ENCODE results near the gene METTL21C.
A peak's percentile ranks its signal among the peaks of the same experiment; 100 is the strongest.

Gene METTL21C

DNA sequence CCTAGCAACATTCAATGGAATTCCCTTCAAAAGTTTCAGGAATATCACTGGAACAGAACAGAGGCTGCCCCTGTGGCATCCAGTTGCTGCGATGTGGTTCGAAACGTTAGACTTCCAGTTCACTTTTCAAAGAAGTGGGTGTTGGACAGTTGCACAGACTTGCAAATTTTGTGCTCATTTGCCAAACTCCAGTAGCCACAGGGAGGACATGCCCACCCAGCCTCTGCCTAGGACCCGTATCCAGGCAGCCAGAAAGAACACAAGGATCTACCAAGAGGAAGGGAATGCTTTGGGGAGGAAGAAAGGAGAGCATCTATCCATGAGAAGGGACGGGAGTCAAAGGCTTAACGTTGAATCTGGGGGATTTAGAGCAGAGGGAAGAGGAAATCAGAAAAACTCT is at the start of gene METTL21C:
Gene METTL21C (minus strand): TSS at position 108 of the 400 bp plus-strand sequence. CDS start 546 bp downstream, outside the sequence.
- no peak for DNase-seq (ENCODE audit: low spot score)

DNA sequence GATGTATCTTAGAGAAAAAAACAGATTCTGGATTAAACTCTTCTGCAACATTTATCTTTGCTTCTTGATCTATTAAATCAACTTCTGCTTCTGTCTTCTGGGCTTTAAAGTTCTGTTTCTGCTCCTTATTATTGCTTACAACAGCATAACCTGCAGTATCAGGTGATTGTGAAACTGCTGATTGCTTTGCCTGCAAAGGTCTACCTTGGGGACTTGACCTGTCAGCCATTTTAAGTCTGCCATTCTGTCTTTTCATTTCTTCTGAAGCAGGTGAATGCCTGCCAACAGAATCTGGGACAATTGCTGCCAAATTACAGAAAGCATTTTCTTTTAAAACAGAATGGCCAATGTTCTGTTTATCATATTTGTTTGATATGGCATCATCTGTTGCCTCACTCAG is 47.7 kb upstream of the METTL21C start:
- DNase-seq (ENCODE audit: low spot score) = no peak

DNA sequence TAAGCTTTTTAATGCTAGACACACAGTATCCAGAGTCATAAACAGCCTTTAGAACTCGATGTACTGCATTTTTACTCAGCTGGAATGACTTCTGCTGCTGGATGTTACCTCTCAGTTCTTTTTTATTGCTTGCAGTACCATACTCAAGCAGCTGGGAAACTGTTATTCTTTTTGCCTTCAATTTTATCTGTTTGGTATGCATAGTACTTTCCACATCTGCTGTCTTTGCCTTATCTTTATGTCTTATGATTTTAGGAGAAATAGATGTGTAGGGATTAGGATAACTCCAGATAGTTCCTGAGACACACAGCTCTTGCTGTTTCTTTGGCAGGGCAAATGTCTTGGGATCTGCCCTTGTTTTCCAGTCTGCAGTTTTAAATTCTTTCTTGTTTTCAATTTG is 47.3 kb upstream of the METTL21C start:
- DNase-seq (ENCODE audit: low spot score) = no peak

DNA sequence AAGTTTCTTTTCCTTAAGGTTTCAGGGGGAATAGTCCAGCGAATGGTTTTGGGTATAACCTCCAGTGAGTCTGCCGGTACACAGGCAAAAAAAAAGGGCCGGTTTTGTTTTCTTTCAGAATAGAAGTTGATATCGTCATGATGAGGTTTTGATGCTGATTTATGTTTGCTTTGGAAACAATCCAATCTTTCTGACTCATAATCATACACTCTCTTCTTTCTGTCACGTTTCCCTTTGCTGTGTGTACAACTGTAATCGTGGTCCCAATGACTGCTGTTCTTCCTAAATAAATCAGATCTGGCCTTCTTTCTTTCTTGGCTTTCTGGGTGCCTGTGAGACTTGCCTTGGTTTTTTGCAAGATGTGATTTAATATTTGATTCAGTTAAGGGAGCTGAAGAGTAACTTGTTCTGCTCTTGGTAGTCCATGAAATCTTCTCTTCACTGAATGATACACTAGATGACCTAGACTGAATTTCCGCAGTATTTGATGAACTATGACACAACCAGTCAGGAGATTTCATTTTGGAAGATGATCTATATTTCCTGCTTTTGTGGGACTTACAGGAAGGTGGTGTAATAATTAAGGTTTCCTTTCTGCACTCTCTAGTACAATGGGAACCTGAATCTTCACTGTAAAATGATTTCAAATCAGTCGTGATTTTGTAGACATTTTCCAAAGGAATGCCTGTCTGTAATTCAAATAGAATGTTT is 34.9 kb upstream of the METTL21C start:
- DNase-seq (ENCODE audit: low spot score) = peak; percentile 48

DNA sequence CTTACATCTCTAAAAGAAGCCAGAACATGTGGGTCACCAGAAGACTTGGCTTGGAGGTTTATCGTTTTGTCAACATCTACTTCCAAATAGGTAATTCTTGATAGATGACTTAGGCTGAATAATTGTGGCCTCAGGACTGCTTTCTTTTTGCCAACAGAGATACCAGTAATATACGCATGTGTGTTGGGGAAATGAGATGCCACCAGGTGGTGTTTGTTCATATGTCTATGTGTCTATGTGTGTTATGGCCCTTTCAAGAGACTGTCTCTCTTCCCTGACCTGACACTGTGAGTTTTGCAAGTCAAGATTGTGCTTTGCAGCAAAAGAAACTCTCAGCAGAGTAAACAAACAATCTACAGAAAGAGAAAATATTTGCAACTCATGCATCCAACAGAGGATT is 31.6 kb upstream of the METTL21C start:
- DNase-seq (ENCODE audit: low spot score) = peak; percentile 33

DNA sequence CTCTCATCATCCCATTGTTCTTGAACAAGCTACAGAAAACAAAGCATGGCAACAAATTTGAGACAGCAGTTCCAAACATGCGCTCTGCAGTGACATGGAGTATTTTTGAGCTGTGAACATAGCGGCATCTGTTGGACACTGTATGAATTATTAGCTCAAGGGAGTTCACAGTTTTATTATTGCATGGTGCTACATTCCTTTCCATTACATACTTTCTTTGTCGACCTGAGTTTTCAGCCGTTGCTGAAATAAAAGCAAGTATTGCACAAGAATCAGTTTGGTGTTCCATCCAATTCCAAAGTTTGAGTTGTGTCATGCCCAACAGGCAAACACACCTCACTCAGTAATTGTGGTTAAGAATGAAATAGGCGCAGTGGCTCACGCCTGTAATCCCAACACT is 30.1 kb upstream of the METTL21C start:
- DNase-seq (ENCODE audit: low spot score) = peak; percentile 48

DNA sequence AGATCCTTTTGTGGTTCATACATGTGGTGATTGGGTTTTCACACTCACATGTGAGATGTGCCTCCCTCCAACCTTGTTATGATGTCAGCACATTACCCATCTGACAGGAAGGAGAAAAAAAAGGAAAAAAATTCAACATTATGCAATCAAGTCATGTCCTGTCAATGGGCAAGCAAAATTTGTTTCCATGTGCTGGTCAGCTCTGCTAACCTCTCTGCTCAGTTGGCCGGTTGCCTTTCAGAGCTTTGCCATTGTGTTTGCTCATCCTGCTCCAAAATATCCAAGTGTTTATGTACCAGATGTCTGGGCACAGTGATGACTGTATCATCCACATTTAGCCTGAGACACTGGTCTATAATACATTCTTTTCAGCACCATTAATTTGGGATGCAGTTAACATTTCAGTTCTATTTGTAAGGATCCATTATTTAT is 27.0 kb upstream of the METTL21C start:
- no peak for DNase-seq (ENCODE audit: low spot score)

DNA sequence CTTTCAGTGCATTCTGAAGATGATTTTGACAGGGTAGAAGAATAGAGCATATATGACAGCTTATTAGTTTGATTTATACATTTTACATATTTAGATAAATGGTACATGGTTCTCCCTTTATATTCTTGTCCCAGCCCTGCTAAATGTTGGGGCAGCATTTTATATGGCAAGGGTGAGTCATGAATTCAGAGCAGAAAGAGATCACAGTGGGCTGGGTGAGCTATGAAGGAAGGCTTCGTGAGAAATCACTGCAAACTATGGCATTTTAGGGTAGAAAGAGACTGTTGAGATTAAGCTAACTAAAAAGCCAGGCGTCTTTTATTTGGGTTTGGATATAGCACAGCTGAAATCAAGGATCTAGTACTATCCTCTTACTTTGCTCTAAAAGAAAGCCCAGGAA is 23.9 kb upstream of the METTL21C start:
- no peak for DNase-seq (ENCODE audit: low spot score)

DNA sequence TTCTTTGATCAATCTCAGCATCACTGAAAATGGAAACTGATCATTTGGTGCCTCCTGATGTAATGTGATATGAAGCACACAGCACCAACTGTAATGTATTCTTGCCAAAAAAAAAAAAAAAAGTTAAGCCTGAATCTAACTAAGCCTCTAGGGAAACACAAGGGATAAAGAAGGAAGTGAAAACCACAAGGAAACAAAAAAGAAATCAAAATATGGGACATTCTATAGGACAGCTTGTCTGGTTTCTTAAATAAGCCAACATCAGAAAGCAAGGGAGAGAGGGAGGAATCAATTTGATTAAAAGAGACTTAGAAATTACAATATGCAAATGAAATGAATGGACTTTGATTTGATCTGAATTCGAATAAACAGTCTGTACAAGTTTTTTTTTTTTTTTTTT is 20.6 kb upstream of the METTL21C start:
- DNase-seq (ENCODE audit: low spot score) = no peak

DNA sequence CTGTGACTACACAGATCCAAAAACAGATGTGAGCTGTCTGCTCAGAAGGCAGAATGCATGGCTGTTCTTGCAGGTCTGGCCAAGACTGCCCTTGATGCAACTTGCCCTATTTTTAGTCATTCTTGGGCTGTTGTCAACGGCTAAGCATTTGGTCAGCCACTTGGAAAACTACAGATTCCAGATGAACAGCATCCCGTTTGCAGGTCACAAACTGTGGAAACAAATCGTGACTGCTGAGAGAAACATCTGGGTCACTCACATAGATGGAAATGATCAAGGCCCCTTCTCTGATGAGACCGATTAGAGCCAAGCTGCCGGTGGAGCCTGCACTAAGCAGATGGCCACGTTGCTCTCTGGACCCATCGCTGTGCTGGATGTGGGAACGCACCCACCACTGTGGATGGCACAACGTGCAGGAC is 15.4 kb upstream of the METTL21C start:
- DNase-seq (ENCODE audit: low spot score) = no peak

DNA sequence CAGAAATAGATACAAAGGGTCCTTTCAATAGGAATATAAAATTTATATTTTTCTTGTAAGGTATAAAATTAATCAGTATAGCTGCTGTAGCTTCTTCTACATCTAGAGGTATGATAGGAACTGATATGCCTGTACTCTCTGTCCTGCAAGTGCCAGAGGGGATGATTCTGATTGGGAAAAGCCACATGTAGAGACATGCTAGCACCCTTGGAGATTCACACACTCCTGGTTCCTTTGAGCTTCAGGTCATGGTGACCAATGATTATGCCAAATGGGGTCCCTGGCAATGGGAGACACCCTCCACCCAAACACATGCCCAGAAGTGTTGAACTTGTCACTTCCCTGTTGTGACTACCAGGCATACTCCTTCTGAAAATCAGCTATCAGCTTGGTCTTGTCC is 14.7 kb upstream of the METTL21C start:
- DNase-seq (ENCODE audit: low spot score) = no peak

DNA sequence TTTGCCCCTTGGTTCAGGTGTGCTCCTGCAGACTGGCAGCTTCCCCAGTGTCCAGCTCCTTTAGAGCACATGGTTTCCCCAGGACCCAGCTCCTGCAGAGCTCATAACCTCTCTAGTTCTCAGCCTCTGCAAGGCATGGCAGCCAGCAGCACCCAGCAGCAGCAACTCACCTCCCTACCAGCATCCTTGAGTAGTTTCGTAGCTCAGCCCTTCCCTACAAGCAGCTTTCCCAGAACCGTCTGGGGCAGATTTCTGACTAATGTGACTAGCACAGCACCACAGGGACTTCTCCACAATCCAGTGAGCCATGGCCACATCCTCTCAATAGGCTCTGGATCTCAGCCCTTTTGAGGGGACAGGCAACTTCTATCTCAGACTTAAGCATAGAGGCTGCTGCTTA is 14.1 kb upstream of the METTL21C start:
- DNase-seq (ENCODE audit: low spot score) = no peak

DNA sequence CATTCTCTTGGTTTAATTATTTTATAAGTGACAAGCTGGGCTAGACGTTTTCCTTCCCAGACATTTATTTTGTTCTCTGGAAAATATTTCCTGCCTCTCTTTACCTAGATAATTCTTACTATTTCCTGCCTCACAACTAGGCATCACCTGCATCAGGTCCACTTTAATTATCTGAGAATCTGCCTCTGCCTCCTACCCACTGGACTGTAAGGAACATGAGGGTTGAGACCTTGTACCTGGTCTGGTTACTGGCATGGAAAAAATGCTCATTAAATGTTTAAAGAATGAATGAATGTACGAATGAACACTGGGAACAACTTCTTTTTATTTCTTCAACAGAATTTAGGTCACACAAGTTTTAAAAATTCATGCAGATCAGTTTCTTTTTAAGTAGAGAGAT is 13.4 kb upstream of the METTL21C start:
- DNase-seq (ENCODE audit: low spot score) = no peak

DNA sequence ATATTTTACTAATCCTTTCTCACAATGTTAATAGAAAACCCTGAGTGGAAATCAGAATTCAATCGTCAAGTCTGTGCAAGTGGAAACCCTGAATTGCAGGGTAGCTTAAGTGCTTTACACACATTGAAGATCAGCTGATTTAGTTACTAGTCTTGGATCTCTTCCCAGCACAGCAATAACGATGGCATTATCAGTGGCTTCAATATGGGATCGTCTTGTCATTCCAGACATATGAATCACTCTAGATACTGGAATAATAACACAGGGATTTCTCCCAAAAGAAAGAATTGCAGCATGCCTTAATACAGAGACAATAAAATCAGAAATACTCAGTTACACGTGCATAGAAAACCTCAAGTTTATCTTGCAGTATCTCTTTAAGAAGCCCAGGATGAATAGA is 12.6 kb upstream of the METTL21C start:
- peak; percentile 66 for DNase-seq (ENCODE audit: low spot score)

DNA sequence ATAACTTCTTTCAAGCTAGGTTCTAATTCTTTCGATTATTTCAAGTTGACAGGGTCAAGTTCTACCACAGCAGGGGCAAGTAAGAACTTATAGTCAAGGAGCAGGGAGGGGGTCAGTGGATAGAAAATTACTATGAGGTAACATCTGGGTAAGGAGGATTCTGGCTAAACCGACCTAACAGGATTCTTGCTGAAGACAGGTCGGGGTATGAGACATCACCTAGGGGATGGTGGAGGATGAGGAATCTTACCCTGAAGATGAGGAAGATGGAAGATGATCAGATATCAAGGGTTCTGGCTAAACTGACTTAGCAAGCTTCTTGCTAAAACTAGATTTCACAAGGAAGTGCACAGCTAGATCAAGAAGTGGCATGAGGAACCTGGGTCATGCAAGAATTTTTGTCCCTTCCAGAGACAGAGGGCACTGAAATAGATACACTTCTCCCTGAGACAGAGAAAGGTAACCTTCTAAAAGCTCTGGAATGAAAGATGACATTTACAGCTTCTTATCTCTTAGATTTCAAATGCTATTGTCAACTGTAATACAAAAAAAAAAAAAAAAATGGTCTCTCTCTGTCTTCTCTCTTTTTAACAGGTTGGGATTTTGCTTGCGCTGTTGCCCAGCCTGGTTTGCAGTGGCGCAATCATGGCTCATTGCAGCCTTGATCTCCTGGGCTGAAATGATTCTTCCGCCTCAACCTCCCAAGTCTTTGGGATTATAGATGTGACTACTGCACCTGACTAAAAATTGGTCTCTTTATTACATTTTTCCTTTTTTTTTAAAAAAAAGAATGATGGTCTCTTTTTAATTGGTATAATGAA is 9.6 kb upstream of the METTL21C start:
- no peak for DNase-seq (ENCODE audit: low spot score)

DNA sequence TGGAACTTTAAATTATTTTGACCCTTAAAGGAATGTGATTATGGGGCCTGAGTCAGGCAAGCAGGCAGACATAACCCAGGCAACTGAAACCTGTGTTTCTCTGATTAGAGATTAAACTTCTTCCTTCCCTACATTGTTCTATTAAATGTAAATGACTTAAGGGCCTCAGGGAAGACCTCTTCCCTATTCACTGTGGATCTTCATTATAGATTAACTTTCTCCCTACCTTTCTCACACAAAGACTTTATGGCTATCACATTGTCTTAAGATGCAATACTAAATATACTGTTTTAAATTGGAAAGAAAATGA is 8.8 kb upstream of the METTL21C start:
- DNase-seq (ENCODE audit: low spot score) = no peak

DNA sequence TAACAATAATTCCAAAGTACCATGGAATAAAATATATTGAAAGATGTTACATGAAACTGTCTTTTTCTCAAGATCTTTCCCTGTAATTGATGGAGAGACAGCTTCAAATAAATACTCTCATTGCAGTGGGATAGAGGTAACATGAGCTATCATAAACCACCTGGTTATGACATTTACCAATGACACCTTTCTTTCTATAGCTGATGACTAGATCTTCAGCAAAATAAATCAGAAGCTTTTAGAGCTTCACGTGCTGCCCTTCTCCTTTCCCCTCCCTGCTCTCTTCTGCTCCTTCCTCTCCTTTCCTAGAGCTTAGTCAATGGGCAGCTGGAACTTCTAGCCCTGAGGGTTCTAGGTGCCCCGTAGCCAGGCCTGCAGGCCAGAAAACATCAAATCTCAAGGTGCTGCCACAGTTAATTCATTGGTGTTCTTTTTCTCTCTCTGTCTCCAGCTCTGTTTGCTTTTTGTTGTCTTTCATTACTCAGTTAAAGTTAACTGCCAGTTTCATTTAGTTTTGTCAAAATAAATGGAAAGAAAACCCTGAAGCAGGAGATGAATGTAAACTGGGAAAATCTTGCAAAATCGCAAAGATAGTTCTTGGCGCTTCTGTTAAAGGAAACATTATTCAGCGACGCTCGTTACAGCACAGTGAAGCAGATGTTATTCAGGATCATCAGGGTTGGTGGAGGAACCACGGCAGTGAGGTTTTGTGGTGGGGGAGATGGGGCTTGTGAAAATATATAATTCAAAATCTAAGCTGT is 8.3 kb upstream of the METTL21C start:
- DNase-seq (ENCODE audit: low spot score) = no peak

DNA sequence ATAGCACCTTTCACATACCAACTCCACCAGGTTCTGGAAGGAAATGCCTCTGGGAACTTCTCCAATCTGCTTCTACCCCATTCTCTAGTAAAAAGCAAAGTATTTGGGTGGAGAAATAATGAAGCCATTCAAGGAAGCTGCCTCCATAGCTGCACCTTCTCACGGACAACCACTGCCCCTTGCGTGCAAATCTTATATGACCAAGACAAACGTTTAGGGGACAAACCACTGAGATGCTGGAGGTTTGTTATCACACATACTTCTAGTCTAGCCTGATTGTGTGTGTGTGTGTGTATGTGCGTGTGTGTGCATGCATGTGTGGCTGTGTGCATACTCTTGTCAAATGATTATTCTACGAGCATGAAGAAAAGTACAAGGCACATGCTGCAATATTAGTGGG is 6.5 kb upstream of the METTL21C start:
- no peak for DNase-seq (ENCODE audit: low spot score)

DNA sequence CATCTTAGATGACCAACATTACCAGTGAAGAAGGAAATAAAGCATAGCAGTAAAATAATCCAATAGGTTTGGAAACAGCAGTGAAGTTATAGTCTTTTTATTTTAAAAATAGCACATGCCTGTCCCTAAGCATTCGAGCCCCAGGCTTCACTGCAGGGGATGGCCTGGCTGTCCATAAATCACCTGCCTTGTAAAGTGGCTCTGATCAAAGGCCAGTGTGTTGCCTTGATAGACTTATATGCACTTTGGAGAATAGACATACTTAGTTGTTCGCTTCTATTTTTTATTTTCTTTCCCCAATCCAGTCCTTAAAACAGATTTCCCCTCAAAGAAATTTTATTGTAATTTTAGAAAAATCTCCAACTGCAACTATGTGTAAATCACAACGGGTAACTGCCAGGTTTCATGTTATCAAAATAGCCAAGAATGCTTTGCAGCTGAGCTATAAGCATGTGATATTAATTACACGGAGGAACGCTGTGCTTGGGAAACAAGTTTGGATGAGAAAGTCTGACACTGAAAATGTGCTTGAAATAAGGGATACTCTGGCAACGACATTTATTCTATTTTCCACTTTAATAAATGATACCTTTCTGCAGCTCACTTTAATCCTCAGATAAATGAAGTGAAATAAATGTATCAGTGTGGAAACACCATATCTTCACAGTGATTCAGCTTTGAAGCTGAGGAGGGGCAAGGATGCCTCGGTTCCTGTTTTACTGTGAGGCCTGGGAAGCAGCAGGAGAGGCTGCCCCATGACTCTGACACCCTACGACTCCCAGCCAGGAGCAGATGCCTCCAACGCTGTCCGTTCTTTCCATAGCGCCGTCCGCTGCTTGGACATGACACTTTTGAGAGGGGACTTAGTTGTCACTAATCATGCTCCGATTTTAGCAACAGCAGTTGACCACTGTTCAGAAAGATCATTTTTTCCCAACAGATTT is 5.5 kb upstream of the METTL21C start:
- no peak for DNase-seq (ENCODE audit: low spot score)

DNA sequence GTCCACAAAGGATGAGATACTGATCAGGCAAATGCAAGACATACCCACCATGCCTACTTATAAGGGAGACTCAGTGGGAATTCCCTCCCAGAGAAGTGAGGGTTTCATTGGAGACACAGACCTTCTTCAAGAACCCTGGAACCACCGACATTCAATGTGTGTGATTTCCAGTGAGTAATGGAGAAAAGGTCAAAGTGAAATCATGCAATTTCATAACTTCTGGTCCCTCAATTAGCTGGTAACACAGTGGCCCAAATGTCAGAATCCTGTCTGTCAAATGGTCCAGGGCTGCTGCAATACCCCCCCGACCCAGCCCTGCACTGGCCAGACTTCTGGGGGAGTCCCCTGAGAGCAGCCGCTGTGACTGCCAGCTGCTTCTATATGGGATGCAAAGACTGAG is 4.7 kb upstream of the METTL21C start:
- DNase-seq (ENCODE audit: low spot score) = no peak

DNA sequence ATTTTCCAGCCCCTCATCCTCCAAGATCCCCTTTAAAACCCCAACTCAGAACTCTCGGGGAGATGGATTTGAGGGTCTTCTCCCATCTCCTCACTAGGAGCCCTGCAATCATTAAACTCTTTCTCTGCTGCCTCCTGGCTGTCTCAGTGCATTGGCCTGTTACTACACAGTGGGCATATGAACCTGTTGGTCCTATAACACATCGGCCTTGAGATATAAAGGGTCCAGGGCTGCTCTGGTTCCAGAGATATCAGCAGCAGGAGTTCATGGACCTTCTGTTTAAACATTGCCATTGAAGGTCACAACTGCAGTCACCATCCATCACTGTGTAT is 3.8 kb upstream of the METTL21C start:
- DNase-seq (ENCODE audit: low spot score) = no peak
